Stimulated activated CD4-positive, alpha-beta T cell treated with anti-CD3 and anti-CD28 coated beads, TNF-alpha, amount 100 ng/mL, for 48 hours (primary cell): Measurements from ENCODE around the gene NRXN3.

Source experiments
- DNase-seq, 3 donors: peaks; one replicate each; pipeline ENCODE4 v3.0.0-alpha.2; 2020; ENCODE audit warnings: low read depth in 3 of 3

Gene NRXN3

GRCh38 chr14:79573486-79573885, 1403.3 kb downstream of the NRXN3 start:
- DNase-seq: no peak

GRCh38 chr14:79575032-79575431, 1404.9 kb downstream of the NRXN3 start:
- no peak for DNase-seq

GRCh38 chr14:79576424-79576823, 1406.3 kb downstream of the NRXN3 start:
- DNase-seq: no peak

GRCh38 chr14:79578470-79578869, 1408.3 kb downstream of the NRXN3 start:
- no peak for DNase-seq

- no peak for DNase-seq
Observed at GRCh38 chr14:79580414-79580813, 1410.2 kb downstream of the NRXN3 start.

GRCh38 chr14:79580906-79581305, 1410.7 kb downstream of the NRXN3 start:
- no peak for DNase-seq

- no peak for DNase-seq
Observed at GRCh38 chr14:79581912-79582576, 1411.9 kb downstream of the NRXN3 start.

GRCh38 chr14:79583738-79584408, 1413.7 kb downstream of the NRXN3 start:
- DNase-seq: no peak

- DNase-seq: no peak
Observed at GRCh38 chr14:79584679-79585078, 1414.5 kb downstream of the NRXN3 start.

- no peak for DNase-seq
Observed at GRCh38 chr14:79585845-79586244, 1415.7 kb downstream of the NRXN3 start.

- no peak for DNase-seq
Observed at GRCh38 chr14:79586416-79586815, 1416.2 kb downstream of the NRXN3 start.

- DNase-seq: no peak
Observed at GRCh38 chr14:79586989-79587598, 1416.9 kb downstream of the NRXN3 start.

GRCh38 chr14:79587875-79588274, 1417.7 kb downstream of the NRXN3 start:
- no peak for DNase-seq

- no peak for DNase-seq
Observed at GRCh38 chr14:79588398-79588797, 1418.2 kb downstream of the NRXN3 start.

- no peak for DNase-seq
Observed at GRCh38 chr14:79596551-79596950, 1426.4 kb downstream of the NRXN3 start.

GRCh38 chr14:79597566-79597965, 1427.4 kb downstream of the NRXN3 start:
- no peak for DNase-seq

- no peak for DNase-seq
Observed at GRCh38 chr14:79598339-79598738, 1428.2 kb downstream of the NRXN3 start.

GRCh38 chr14:79599239-79599638, 1429.1 kb downstream of the NRXN3 start:
- DNase-seq: no peak

- no peak for DNase-seq
Observed at GRCh38 chr14:79600406-79600805, 1430.2 kb downstream of the NRXN3 start.

GRCh38 chr14:79601579-79601978, 1431.4 kb downstream of the NRXN3 start:
- no peak for DNase-seq

GRCh38 chr14:79602045-79602444, 1431.9 kb downstream of the NRXN3 start:
- DNase-seq: no peak

GRCh38 chr14:79602742-79603141, 1432.6 kb downstream of the NRXN3 start:
- DNase-seq: no peak

GRCh38 chr14:79605849-79606248, 1435.7 kb downstream of the NRXN3 start:
- DNase-seq: no peak
